ENCODE data around the gene UGP2. TPM values are rescaled to one million over a fixed set of nuclear protein-coding genes. Genes with fewer than 3 reads are reported as not detected.

UGP2 gene
- total and polyA plus RNA-seq, 4 experiments from 2014 or later = 77.6 to 224 (median 115) TPM

DNA sequence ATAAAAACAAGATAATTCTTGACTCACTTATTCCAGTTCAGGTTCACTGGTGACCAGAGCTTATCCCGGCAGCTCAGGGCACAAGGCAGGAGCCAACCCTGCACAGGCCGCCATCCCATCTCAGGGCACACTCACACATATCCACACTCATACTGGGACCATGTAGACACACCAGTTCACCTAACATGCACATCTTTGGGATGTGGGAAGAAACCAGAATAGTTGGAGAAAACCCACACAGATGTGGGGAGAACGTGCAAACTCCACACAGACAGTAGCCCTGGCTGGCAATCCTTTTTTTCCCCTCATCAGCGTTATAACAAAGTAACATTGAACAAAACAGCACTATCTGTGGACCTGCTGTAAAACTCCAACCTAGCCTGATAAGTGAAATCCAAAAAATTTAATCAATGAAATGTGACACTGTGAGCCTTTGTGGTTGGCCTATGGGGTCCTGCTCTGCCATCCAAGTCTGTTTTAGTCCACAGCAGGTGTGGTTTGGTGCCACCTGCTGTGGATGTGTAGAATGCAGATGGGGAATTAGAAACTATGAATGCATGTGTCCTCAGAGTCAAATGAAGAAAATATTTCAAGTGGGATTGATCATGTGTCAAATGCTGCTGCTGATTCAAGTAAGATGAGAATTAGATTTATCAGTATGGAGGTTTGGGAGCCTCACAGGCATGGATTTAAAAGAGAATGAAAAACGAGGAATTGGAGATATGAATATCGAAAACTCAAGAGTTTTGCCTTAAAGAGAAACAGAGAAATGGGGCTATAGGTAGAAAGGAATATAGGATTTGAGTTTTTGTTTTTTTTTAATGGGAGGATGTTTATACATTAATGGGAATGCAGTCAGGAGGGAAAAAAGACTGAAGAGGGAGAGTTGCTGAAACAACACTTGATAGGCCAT is 47.0 kb downstream of the UGP2 start:
- Mint-ChIP-seq H3K27ac (peak overlapping the region in 6 of 7 donors; percentile 5 to 82 (median 41)), H3K4me3 (no peak overlapping the region), H3K27me3 (no peaks in the 10 kb centered on the region), H3K9me3 (peaks cover 0 to 2% (median 0%) of the 10 kb centered on the region in 8 donors), H3K36me3 (peaks cover 43 to 78% of the 10 kb centered on the region in 2 donors), H3K4me1 (peaks cover 0 to 10% (median 1%) of the 10 kb centered on the region in 4 donors)
- Histone ChIP-seq H3K27me3 (ENCODE audit: insufficient read depth, low read length) (no peaks in the 10 kb centered on the region), H3K9me3 (ENCODE audit: control insufficient read depth in 1 of 2, low read length in 2 of 2) (no peaks in the 10 kb centered on the region), H3K27ac (ENCODE audit: low read depth, low read length) (no peak overlapping the region), H3K36me3 (ENCODE audit: insufficient read depth, low read length) (peaks cover 47% of the 10 kb centered on the region), H3K4me1 (ENCODE audit: insufficient read depth, low read length) (no peaks in the 10 kb centered on the region), H3K4me3 (ENCODE audit: low read length in 2 of 2) (no peak overlapping the region)
- DNase-seq = peak in 4 of 5 donors; percentile 27 to 40 (median 33)
- intact Hi-C loops (cut with micrococcal nuclease) = loop anchor here (1.0 kb wide), 1 partner anchor 196 kb away; no protein-coding TSS in a partner anchor
- ChIA-PET POLR2A (ENCODE audit: partially characterized antibody) (no interaction called here), CTCF (ENCODE audit: partially characterized antibody) (interaction anchor here (1.0 to 1.6 kb wide), 4 partner anchors 8 to 196 kb away, joined by 3 to 4 read pairs (median 4); no protein-coding TSS in a partner anchor)

GRCh38 chr2:63890678-63891077 is 49.0 kb downstream of the UGP2 start:
- H3K27ac Mint-ChIP-seq = peak overlapping the region in 4 of 7 donors; percentile 24 to 53 (median 30)
- H3K4me1 ChIP-seq (ENCODE audit: insufficient read depth, low read length) = no peaks in the 10 kb centered on the region
- DNase-seq = no peak
- peaks cover 0 to 2% (median 0%) of the 10 kb centered on the region in 8 donors for H3K9me3 Mint-ChIP-seq
- H3K4me3 ChIP-seq (ENCODE audit: low read length in 2 of 2) = no peak overlapping the region
- H3K4me1 Mint-ChIP-seq = peaks cover 0 to 11% (median 1%) of the 10 kb centered on the region in 4 donors
- POLR2A ChIA-PET (ENCODE audit: partially characterized antibody) = no interaction called here
- peaks cover 39% of the 10 kb centered on the region for H3K36me3 ChIP-seq (ENCODE audit: insufficient read depth, low read length)
- no peaks in the 10 kb centered on the region for H3K27me3 ChIP-seq (ENCODE audit: insufficient read depth, low read length)
- H3K27ac ChIP-seq (ENCODE audit: low read depth, low read length) = no peak overlapping the region
- H3K4me3 Mint-ChIP-seq = no peak overlapping the region
- H3K27me3 Mint-ChIP-seq = no peaks in the 10 kb centered on the region
- no peaks in the 10 kb centered on the region for H3K9me3 ChIP-seq (ENCODE audit: control insufficient read depth in 1 of 2, low read length in 2 of 2)
- peaks cover 38 to 75% of the 10 kb centered on the region in 2 donors for H3K36me3 Mint-ChIP-seq
- intact Hi-C loops (cut with micrococcal nuclease) = no loop called here
- CTCF ChIA-PET (ENCODE audit: partially characterized antibody) = interaction anchor here (1.0 to 1.6 kb wide), 4 partner anchors 9 to 192 kb away, joined by 4 read pairs; no protein-coding TSS in a partner anchor

GRCh38 chr2:63891488-63892030 is 49.9 kb downstream of the UGP2 start:
- Mint-ChIP-seq H3K27ac (peak overlapping the region in 2 of 7 donors; percentile 7 to 27), H3K27me3 (no peaks in the 10 kb centered on the region), H3K36me3 (peaks cover 35 to 76% of the 10 kb centered on the region in 2 donors), H3K4me3 (no peak overlapping the region), H3K4me1 (peaks cover 0 to 11% (median 1%) of the 10 kb centered on the region in 4 donors), H3K9me3 (peaks cover 0 to 2% (median 0%) of the 10 kb centered on the region in 8 donors)
- no peaks in the 10 kb centered on the region for H3K9me3 ChIP-seq (ENCODE audit: control insufficient read depth in 1 of 2, low read length in 2 of 2)
- H3K36me3 ChIP-seq (ENCODE audit: insufficient read depth, low read length) = peaks cover 34% of the 10 kb centered on the region
- no peaks in the 10 kb centered on the region for H3K27me3 ChIP-seq (ENCODE audit: insufficient read depth, low read length)
- POLR2A ChIA-PET (ENCODE audit: partially characterized antibody) = no interaction called here
- intact Hi-C loops (cut with micrococcal nuclease) = no loop called here
- DNase-seq = no peak
- no peak overlapping the region for H3K4me3 ChIP-seq (ENCODE audit: low read length in 2 of 2)
- H3K4me1 ChIP-seq (ENCODE audit: insufficient read depth, low read length) = no peaks in the 10 kb centered on the region
- no peak overlapping the region for H3K27ac ChIP-seq (ENCODE audit: low read depth, low read length)
- CTCF ChIA-PET (ENCODE audit: partially characterized antibody) = interaction anchor here (2.3 kb wide), 1 partner anchor 192 kb away, joined by 9 read pairs; no protein-coding TSS in a partner anchor

GRCh38 chr2:63893163-63893562 is 51.5 kb downstream of the UGP2 start:
- intact Hi-C loops (cut with micrococcal nuclease) = no loop called here
- no peaks in the 10 kb centered on the region for H3K27me3 ChIP-seq (ENCODE audit: insufficient read depth, low read length)
- Mint-ChIP-seq H3K27me3 (no peaks in the 10 kb centered on the region), H3K4me3 (no peak overlapping the region), H3K9me3 (peaks cover 0 to 2% (median 0%) of the 10 kb centered on the region in 8 donors), H3K4me1 (peaks cover 0 to 9% (median 1%) of the 10 kb centered on the region in 4 donors), H3K36me3 (peaks cover 29 to 70% of the 10 kb centered on the region in 2 donors), H3K27ac (peak overlapping the region in 3 of 7 donors; percentile 8 to 60 (median 15))
- H3K27ac ChIP-seq (ENCODE audit: low read depth, low read length) = no peak overlapping the region
- DNase-seq = no peak
- H3K4me3 ChIP-seq (ENCODE audit: low read length in 2 of 2) = no peak overlapping the region
- H3K36me3 ChIP-seq (ENCODE audit: insufficient read depth, low read length) = peaks cover 30% of the 10 kb centered on the region
- ChIA-PET POLR2A (ENCODE audit: partially characterized antibody) (no interaction called here), CTCF (ENCODE audit: partially characterized antibody) (interaction anchor here (2.3 kb wide), 1 partner anchor 194 kb away, joined by 9 read pairs; no protein-coding TSS in a partner anchor)
- H3K9me3 ChIP-seq (ENCODE audit: control insufficient read depth in 1 of 2, low read length in 2 of 2) = no peaks in the 10 kb centered on the region
- H3K4me1 ChIP-seq (ENCODE audit: insufficient read depth, low read length) = no peaks in the 10 kb centered on the region

DNA sequence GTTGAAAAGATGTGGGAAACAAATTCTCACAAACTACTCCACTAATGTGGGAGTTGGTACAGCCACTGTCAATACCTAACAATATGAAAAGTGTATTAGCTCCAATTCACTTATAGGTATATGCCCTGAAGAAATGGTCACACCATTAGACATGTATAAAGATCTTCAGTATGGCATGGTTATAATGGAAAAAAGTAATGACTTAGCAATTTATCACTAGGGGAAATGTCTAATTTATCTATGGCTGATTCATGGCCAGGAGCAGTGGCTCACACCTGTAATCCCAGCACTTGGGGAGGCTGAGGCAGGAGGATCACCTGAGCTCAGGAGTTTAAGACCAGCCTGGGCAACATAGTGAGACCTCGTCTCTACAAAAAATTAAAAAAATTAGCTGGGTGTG is 52.5 kb downstream of the UGP2 start:
- H3K4me3 Mint-ChIP-seq = no peak overlapping the region
- peaks cover 0 to 5% (median 0%) of the 10 kb centered on the region in 4 donors for H3K4me1 Mint-ChIP-seq
- H3K9me3 Mint-ChIP-seq = no peaks in the 10 kb centered on the region
- intact Hi-C loops (cut with micrococcal nuclease) = no loop called here
- CTCF ChIA-PET (ENCODE audit: partially characterized antibody) = no interaction called here
- DNase-seq = no peak
- Histone ChIP-seq H3K27ac (ENCODE audit: low read depth, low read length) (no peak overlapping the region), H3K4me3 (ENCODE audit: low read length in 2 of 2) (no peak overlapping the region), H3K36me3 (ENCODE audit: insufficient read depth, low read length) (peaks cover 38% of the 10 kb centered on the region), H3K27me3 (ENCODE audit: insufficient read depth, low read length) (no peaks in the 10 kb centered on the region), H3K4me1 (ENCODE audit: insufficient read depth, low read length) (no peaks in the 10 kb centered on the region), H3K9me3 (ENCODE audit: control insufficient read depth in 1 of 2, low read length in 2 of 2) (no peaks in the 10 kb centered on the region)
- no peaks in the 10 kb centered on the region for H3K27me3 Mint-ChIP-seq
- peaks cover 30 to 72% of the 10 kb centered on the region in 2 donors for H3K36me3 Mint-ChIP-seq
- H3K27ac Mint-ChIP-seq = peak overlapping the region in 5 of 7 donors; percentile 34 to 74 (median 48)
- POLR2A ChIA-PET (ENCODE audit: partially characterized antibody) = no interaction called here

- H3K36me3 Mint-ChIP-seq = peaks cover 47 to 70% of the 10 kb centered on the region in 2 donors
- ChIA-PET CTCF (ENCODE audit: partially characterized antibody) (interaction anchor here (0.8 to 1.1 kb wide), 3 partner anchors 10 to 16 kb away, joined by 3 read pairs; no protein-coding TSS in a partner anchor), POLR2A (ENCODE audit: partially characterized antibody) (no interaction called here)
- intact Hi-C loops (cut with micrococcal nuclease) = no loop called here
- Histone ChIP-seq H3K27me3 (ENCODE audit: insufficient read depth, low read length) (no peaks in the 10 kb centered on the region), H3K4me3 (ENCODE audit: low read length in 2 of 2) (no peak overlapping the region), H3K9me3 (ENCODE audit: control insufficient read depth in 1 of 2, low read length in 2 of 2) (no peaks in the 10 kb centered on the region), H3K4me1 (ENCODE audit: insufficient read depth, low read length) (no peaks in the 10 kb centered on the region), H3K36me3 (ENCODE audit: insufficient read depth, low read length) (peaks cover 23% of the 10 kb centered on the region), H3K27ac (ENCODE audit: low read depth, low read length) (no peak overlapping the region)
- no peak overlapping the region for H3K4me3 Mint-ChIP-seq
- no peaks in the 10 kb centered on the region for H3K27me3 Mint-ChIP-seq
- peaks cover 0 to 23% (median 13%) of the 10 kb centered on the region in 8 donors for H3K9me3 Mint-ChIP-seq
- H3K4me1 Mint-ChIP-seq = peaks cover 0 to 1% (median under 1%) of the 10 kb centered on the region in 4 donors
- peak overlapping the region in 2 of 7 donors; percentile 16 to 64 for H3K27ac Mint-ChIP-seq
- DNase-seq = no peak
These were observed 57.1 kb downstream of the UGP2 start for GRCh38 chr2:63898839-63899238.

GRCh38 chr2:63899639-63900038 is 57.9 kb downstream of the UGP2 start:
- Mint-ChIP-seq H3K27me3 (no peaks in the 10 kb centered on the region), H3K9me3 (peaks cover 0 to 25% (median 15%) of the 10 kb centered on the region in 8 donors), H3K27ac (peak overlapping the region in 1 of 7 donors; percentile 9), H3K4me3 (no peak overlapping the region), H3K4me1 (peaks cover 0 to 3% (median 2%) of the 10 kb centered on the region in 4 donors), H3K36me3 (peaks cover 50 to 69% of the 10 kb centered on the region in 2 donors)
- POLR2A ChIA-PET (ENCODE audit: partially characterized antibody) = interaction anchor here (1.5 kb wide), 1 partner anchor 12 kb away, joined by 3 read pairs; no protein-coding TSS in a partner anchor
- no peaks in the 10 kb centered on the region for H3K4me1 ChIP-seq (ENCODE audit: insufficient read depth, low read length)
- intact Hi-C loops (cut with micrococcal nuclease) = no loop called here
- CTCF ChIA-PET (ENCODE audit: partially characterized antibody) = interaction anchor here (0.8 to 1.8 kb wide), 4 partner anchors 10 to 201 kb away, joined by 3 to 6 read pairs (median 4); no protein-coding TSS in a partner anchor
- H3K27me3 ChIP-seq (ENCODE audit: insufficient read depth, low read length) = no peaks in the 10 kb centered on the region
- no peak for DNase-seq
- peaks cover 23% of the 10 kb centered on the region for H3K36me3 ChIP-seq (ENCODE audit: insufficient read depth, low read length)
- H3K27ac ChIP-seq (ENCODE audit: low read depth, low read length) = no peak overlapping the region
- no peak overlapping the region for H3K4me3 ChIP-seq (ENCODE audit: low read length in 2 of 2)
- H3K9me3 ChIP-seq (ENCODE audit: control insufficient read depth in 1 of 2, low read length in 2 of 2) = no peaks in the 10 kb centered on the region
